ENCODE data around the gene BLMH.
A peak's percentile ranks its signal among the peaks of the same experiment; 100 is the strongest.

BLMH gene

GRCh38 chr17:30304778-30305177, 13.0 kb upstream of the BLMH start:
- DNase-seq: no peak

DNA sequence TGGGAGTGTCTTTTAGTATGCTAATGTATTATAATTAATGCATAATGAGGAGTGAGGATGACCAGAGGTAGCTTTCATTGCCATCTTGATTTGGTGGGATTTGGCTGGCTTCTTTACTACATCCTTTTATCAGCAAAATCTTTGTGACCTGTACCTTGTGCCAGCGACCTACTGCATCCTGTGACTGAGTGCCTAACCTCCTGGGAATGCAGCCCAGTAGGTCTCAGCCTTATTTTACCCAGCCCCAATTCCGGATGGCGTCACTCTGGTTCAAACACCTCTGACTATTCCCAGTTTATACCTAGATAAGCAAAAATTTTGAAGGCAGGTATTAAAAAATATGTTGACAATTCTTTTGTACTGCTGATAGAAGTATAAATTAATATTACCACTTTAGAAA, 10.5 kb upstream of the BLMH start:
- no peak for DNase-seq

DNA sequence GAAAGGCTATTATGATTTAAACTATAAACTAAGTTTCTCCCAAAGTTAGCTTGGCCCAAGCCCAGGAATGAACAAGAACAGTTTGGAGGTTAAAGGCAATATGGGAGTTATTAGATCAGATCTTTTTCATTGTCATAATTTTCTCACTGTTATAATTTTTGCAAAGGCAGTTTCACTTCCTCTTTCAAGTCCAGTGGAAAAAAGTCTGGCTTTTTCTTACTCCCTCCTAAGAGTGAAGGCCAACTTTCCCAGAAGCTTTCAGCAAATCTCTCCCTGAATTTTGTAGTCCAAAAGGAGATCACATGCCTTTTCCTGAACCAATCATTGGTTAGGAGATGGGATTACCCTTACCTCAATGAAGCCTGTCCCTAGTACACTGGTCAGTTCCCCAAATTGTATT, 9.1 kb upstream of the BLMH start:
- DNase-seq: no peak

DNA sequence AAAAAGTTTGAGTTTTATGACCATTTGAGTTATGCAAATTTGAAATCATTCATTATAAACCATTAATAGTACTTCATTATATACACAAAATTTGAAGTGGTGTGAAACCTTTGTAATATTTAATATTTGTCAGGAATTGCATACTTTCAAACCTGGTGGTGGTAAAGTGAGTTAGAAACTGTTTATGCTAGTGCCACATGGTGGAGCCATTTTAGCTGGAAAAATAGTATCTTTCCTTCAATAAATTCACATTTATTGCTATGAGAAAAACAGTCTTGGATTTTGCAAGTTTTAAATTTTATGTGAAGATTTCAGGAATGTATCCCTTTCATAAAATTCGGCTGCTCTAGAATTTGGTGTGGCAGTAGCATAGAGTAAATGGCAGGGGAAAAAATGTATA, 7.3 kb upstream of the BLMH start:
- DNase-seq: no peak

GRCh38 chr17:30297715-30298114, 6.0 kb upstream of the BLMH start:
- no peak for DNase-seq

- no peak for DNase-seq
Measured at GRCh38 chr17:30296499-30297080, 4.8 kb upstream of the BLMH start.

DNA sequence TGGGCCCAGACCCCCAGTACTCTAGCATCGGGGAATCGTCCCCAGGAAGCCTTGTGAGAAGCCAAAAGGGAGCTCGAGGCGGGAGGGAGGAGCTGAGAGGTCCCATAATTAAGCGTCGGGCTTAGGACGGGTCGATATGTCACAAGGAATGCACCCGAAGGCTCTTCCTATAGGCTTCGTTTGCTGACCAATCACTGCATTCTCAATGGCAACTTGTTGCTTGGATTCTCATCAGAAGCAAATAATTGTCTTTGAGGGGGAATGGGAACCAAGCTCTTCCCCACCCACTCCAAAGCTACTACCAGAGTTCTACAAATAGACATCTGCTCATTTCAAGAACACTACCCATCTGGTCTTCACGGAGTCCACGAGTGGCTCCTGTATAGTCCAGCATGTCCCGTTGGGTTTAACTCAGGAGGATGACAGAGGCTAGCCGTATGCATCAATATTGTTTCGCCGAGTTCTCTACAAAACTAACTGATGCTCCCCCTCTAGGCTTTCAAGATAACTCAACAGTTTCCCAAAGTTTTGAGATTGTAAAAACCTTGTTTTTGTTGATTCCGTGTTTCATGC, 628 bp upstream of the BLMH start:
- no peak for DNase-seq

DNA sequence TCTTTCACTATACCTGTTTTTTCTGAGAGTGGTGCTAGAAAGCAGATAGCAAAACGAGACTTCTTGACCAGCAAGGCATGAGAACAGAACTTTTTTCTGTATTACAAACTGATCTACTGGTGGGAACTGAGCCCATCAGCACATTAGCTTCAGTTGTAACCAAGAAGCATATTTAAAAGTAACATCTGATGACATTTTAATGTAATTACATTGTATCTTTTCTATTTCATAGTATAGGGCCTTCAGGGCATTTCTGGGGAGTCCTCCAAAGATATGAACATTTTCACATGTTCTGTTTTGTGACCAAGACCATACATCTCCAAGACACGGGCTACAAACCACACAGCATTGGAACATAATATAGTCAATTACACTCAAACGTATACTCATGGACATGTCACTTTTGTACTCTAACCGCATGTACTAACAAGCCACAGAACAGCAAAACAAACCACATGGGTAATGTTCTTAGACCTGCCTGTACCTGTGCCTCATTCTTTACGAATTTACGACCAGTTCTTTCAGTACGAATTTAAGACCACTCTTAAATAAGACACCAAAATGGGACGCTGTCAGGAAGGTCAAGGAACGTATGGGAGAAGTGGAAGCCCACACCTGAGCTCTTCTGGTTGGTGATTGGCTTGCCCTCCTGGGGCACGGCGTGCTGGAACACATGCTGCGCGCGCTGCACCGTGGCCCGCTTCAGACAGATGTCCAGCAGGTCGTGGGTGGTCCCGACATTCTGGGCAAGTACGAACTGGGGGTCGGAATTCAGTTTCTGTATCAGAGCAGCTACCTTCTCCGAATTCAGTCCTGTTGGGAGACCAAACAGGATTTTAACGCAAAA, 825 bp downstream of the BLMH start:
- DNase-seq: peak; percentile 40

GRCh38 chr17:30290077-30290476, 1.7 kb downstream of the BLMH start:
- DNase-seq: no peak

- no peak for DNase-seq
Measured at GRCh38 chr17:30279156-30279555, 12.6 kb downstream of the BLMH start.

- no peak for DNase-seq
Measured at GRCh38 chr17:30278032-30278431, 13.7 kb downstream of the BLMH start.

DNA sequence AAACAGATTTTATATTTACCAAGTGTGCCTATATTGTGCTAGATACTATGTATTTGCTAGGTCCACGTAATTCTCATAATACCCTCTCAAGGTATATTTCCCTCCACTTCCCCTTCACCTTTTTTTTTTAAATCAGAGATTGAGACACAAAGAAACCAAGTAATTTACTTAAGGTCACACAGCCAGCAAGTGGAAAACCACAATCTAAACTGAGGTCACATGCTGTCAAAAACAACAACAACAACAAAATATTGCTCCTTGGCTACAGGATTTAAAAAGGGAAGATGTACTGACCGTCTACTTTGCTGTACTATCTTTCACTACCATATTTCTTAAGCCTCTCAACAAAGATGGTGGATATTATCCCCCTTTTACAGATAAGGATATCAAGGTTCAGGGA, 15.8 kb downstream of the BLMH start:
- DNase-seq: no peak

DNA sequence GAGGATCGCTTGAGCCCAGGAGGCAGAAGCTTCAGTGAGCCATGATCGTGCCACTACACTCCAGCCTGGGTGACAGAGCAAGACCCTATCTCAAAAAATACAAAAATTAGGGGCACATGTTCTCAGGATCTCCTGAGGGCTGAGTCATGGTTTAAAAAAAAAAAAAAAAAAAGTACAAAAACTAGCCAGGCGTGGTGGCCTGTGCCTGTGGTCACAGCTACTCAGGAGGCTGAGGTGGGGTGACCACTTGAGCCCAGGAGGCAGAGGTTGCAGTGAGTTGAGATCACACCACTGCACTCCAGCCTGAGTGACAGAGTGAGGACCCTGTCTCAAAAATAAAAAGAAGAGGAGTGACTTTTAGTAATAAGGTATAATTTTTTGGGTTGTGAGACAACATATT, 16.9 kb downstream of the BLMH start:
- DNase-seq: no peak

DNA sequence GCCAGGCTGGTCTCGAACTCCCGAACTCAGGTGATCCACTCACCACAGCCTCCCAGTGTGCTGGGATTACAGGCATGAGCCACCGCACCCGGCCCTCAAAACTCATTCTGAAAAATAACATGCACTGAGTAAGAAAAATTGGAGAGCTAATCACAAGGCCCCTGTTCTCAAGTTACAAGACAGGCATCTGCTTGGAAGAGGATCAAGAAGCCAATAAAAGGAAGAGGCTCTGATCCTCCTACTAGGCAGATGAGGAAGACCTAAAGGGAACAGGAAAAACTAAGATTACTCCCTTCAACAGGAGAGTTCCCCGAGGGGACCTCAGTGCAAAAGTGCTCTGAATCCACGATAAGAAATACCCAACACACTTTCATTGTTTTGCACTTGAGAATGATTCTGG, 18.4 kb downstream of the BLMH start:
- no peak for DNase-seq

DNA sequence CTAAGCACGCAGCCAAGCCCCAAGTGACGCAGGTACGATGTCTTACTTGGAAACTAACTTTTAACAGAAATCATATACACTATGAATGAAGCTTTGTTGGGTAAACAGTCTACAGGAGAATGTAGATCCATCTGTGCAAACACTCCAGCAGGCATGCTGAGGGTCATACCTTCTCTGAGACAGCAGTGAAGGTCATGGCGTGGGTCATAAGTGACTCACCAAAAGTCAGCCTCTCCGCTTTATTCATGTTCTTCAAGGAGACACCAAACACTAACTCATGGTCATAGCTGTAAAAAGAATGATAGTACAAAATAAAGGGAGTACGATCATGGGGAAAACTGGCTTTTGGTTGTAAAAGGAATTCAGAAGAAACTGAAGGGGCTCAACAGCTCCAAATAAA, 20.6 kb downstream of the BLMH start:
- DNase-seq: no peak

GRCh38 chr17:30267625-30268024, 24.1 kb downstream of the BLMH start:
- DNase-seq: no peak

- DNase-seq: no peak
Measured at GRCh38 chr17:30263552-30264333, 28.0 kb downstream of the BLMH start.

GRCh38 chr17:30256756-30257506, 34.8 kb downstream of the BLMH start:
- no peak for DNase-seq

DNA sequence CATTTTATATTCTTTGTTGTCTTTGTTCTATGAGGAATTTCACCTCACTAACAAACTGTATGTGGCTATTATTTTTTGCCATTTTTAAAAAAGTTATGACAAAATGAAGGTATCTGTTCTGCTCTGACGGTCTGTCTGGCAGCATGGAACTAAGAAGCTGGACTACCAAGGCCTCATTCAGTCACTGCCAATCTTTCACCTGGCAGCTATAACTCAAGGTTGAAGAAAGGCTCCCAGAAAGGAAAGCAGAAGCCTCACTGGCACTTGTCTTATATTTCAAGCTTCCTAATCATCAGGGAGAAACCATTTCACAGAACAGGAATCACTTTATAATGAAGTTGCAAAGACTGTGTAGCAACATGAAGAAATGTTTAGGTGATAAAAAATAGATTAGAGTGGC, 37.6 kb downstream of the BLMH start:
- DNase-seq: no peak

DNA sequence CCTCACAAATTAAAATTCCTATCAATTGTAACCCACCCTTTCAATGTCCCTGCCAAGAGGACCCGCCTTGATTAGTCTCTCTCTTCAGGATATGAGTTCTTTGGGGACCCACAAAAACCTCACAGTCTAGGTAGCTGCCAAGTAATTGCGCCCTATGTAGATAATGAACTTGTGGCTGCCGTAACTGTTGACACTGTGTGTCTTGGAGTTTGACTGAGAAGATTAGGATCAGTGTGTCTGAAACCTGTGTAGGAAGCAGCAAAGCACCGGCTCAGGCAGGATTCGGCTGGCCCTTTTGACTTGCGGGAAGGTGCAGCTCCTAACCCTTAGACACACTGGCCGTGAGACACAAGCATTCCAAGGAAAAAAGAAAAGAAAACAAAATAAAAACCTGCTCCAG, 38.4 kb downstream of the BLMH start:
- no peak for DNase-seq

- DNase-seq: no peak
Measured at GRCh38 chr17:30251931-30252330, 39.8 kb downstream of the BLMH start.

- DNase-seq: no peak
Measured at GRCh38 chr17:30249460-30249859, 42.3 kb downstream of the BLMH start.

GRCh38 chr17:30248786-30249185, 43.0 kb downstream of the BLMH start:
- DNase-seq: no peak
